ENCODE results near the gene INAFM2. TPM values are rescaled to one million over a fixed set of nuclear protein-coding genes. Genes with fewer than 3 reads are reported as not detected.

INAFM2 gene
- total RNA-seq, 1 donor from 2014 or later, result 23.6 TPM

DNA sequence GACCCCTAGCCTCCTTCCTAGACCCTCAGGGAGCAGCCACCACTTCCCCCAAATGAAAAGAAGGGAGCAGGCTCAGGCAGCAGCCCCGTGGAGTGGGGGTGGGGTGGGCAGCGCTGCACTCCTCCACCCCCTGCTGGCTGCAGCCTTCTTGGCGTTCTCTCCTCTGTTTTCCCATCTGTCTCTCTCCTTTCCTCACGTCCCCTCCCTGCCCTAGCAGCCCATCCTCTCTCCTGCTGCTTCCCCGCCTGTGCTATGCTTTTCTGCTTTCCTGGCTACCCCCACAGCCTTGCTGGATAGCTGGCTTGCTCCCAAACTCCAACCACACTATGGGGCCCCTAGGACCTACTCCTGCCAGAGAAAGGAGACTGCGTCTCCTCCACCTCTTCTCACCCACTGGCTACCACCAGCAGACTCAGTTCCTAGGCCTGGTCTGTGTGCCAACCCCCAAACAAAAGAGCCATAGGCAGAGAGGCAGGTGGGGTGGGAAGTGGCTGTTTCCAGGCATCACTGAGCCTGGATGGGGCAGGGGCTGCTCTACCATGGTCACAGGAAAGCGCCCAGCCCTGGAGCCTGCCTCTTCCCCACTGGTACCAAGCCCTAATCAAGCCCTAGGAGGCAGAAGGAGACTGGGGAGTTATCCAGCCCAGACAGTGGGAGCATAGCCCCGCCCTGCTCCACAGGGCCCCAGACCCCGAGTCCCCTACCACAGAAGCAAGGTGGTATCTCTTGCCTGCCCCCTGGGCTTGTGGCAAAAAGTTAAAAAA lies 31.1 kb downstream of the INAFM2 start:
- Mint-ChIP-seq H3K36me3 (no peaks in the 10 kb centered on the region), H3K9me3 (no peaks in the 10 kb centered on the region), H3K4me3 (no peak overlapping the region), H3K4me1 (ENCODE audit: unreplicated experiment) (peaks cover 16% of the 10 kb centered on the region), H3K27ac (no peak overlapping the region), H3K27me3 (peaks cover 42% of the 10 kb centered on the region)
- TF ChIP-seq, protein P1, sequence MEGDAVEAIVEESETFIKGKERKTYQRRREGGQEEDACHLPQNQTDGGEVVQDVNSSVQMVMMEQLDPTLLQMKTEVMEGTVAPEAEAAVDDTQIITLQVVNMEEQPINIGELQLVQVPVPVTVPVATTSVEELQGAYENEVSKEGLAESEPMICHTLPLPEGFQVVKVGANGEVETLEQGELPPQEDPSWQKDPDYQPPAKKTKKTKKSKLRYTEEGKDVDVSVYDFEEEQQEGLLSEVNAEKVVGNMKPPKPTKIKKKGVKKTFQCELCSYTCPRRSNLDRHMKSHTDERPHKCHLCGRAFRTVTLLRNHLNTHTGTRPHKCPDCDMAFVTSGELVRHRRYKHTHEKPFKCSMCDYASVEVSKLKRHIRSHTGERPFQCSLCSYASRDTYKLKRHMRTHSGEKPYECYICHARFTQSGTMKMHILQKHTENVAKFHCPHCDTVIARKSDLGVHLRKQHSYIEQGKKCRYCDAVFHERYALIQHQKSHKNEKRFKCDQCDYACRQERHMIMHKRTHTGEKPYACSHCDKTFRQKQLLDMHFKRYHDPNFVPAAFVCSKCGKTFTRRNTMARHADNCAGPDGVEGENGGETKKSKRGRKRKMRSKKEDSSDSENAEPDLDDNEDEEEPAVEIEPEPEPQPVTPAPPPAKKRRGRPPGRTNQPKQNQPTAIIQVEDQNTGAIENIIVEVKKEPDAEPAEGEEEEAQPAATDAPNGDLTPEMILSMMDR (conservative IDR thresholded peaks at IDR 0.05), result peak; percentile 56
- no peak for DNase-seq (ENCODE audit: extremely low spot score, unreplicated experiment)

DNA sequence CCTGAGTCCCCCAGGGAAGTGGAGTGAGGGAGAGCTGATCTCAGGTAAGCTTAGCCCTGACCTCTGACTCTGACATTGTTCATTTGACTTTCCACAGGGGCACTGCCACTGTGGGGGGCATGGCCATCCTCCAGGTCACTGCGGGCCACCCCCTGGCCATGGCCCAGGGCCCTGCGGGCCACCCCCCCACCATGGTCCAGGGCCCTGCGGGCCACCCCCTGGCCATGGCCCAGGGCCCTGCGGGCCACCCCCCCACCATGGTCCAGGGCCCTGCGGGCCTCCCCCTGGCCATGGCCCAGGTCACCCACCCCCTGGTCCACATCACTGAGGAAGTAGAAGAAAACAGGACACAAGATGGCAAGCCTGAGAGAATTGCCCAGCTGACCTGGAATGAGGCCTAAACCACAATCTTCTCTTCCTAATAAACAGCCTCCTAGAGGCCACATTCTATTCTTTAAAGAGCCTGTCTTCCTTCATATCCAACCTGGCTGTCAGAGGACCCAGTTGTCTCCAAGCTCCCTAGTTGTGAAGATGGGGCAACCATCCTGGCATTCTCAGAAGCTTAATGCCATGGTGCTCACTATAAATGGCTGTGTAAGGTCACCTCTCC lies 32.6 kb downstream of the INAFM2 start:
- Mint-ChIP-seq H3K36me3 (no peaks in the 10 kb centered on the region), H3K27ac (no peak overlapping the region), H3K4me1 (ENCODE audit: unreplicated experiment) (peaks cover 16% of the 10 kb centered on the region), H3K9me3 (no peaks in the 10 kb centered on the region), H3K27me3 (peaks cover 54% of the 10 kb centered on the region), H3K4me3 (peak overlapping the region; percentile 39)
- TF ChIP-seq, protein P1 (conservative IDR thresholded peaks at IDR 0.05), result no peak
- DNase-seq (ENCODE audit: extremely low spot score, unreplicated experiment), result no peak

GRCh38 chr15:40357246-40357645 lies 33.8 kb downstream of the INAFM2 start:
- Mint-ChIP-seq H3K4me1 (ENCODE audit: unreplicated experiment) (peaks cover 16% of the 10 kb centered on the region), H3K36me3 (no peaks in the 10 kb centered on the region), H3K27me3 (peaks cover 65% of the 10 kb centered on the region), H3K4me3 (peak overlapping the region; percentile 83), H3K27ac (no peak overlapping the region), H3K9me3 (no peaks in the 10 kb centered on the region)
- TF ChIP-seq, protein P1 (conservative IDR thresholded peaks at IDR 0.05), result no peak
- no peak for DNase-seq (ENCODE audit: extremely low spot score, unreplicated experiment)

- H3K27me3 Mint-ChIP-seq, result peaks cover 67% of the 10 kb centered on the region
- no peaks in the 10 kb centered on the region for H3K9me3 Mint-ChIP-seq
- H3K36me3 Mint-ChIP-seq, result no peaks in the 10 kb centered on the region
Measured at GRCh38 chr15:40357723-40358470, 34.4 kb downstream of the INAFM2 start, which contains the start of gene DISP2. TSS of gene DISP2 (plus strand) at chr15:40358219. CDS start at chr15:40358322, 103 bp downstream.

More at GRCh38 chr15:40357723-40358470, 34.4 kb downstream of the INAFM2 start, which contains the start of gene DISP2:
- H3K27ac Mint-ChIP-seq, result no peak within 1 kb of the TSS
- H3K4me3 Mint-ChIP-seq, result peak within 1 kb of the TSS; percentile 84
- peak; percentile 94 for DNase-seq (ENCODE audit: extremely low spot score, unreplicated experiment)
- TF ChIP-seq, protein P1 (conservative IDR thresholded peaks at IDR 0.05), result no peak
- H3K4me1 Mint-ChIP-seq (ENCODE audit: unreplicated experiment), result peaks cover 16% of the 10 kb centered on the region

Measured in type B pancreatic cell (in vitro differentiated cells).